PFSK-1 (cell line): ENCODE results near the gene POU6F2.

Experiments
- POLR2AphosphoS5 ChIP-seq: IDR thresholded peaks from 2 replicates; pipeline ENCODE4 v1.6.1; 2012; ENCODE audit warnings: low read depth, mild to moderate bottlenecking, control low read depth, low read length, moderate library complexity
- REST ChIP-seq, 2 experiments: IDR thresholded peaks; 2 replicates each; pipeline versions ENCODE4 v1.6.1 to v1.8.0; 2011 to 2012; ENCODE audit warnings: low read depth in 2 of 2, low read length in 2 of 2, control low read depth in 1 of 2, inconsistent platforms in 1 of 2, mild to moderate bottlenecking in 1 of 2, moderate library complexity in 1 of 2; ENCODE audit not compliant: insufficient read depth in 1 of 2
- SIN3A ChIP-seq: IDR thresholded peaks from 2 replicates; pipeline ENCODE4 v1.6.1; 2012; ENCODE audit warnings: mild to moderate bottlenecking, low read length, moderate library complexity, borderline replicate concordance; ENCODE audit not compliant: insufficient read depth

GRCh38 chr7:39407137-39407536, 429.4 kb downstream of the POU6F2 start:
- no peak for TF ChIP-seq SIN3A
- no peak for TF ChIP-seq POLR2AphosphoS5
- no peak for TF ChIP-seq REST (IDR thresholded peaks at IDR 0.05; ENCODE audit: insufficient read depth in 1 of 2, low read depth in 2 of 2, low read length in 2 of 2)
